K562 (cell line): ENCODE data around the gene CCNY. TPM values are rescaled to one million over a fixed set of nuclear protein-coding genes. Genes with fewer than 3 reads are reported as not detected.

Experiments used
- CREB5 ChIP-seq: fragments of 250-450 bp; sonication (Bioruptor Pico); IDR thresholded peaks from 2 replicates; pipeline ENCODE4 v1.5.0; 2020; ENCODE audit warnings: mild to moderate bottlenecking
- DNMT1 ChIP-seq: fragments of 450-650 bp; IDR thresholded peaks from 2 replicates; pipeline ENCODE4 v1.6.1; 2016; ENCODE audit warnings: antibody characterized with exemption, mild to moderate bottlenecking
- E2F8 ChIP-seq: fragments of 450-650 bp; IDR thresholded peaks from 2 replicates; pipeline ENCODE4 v1.7.1; 2018; ENCODE audit warnings: mild to moderate bottlenecking, low read depth; ENCODE audit not compliant: partially characterized antibody
- ELK3 ChIP-seq: fragments of 450-650 bp; formaldehyde crosslinking; IDR thresholded peaks from 2 replicates; pipeline ENCODE4 v1.4.0; 2020; ENCODE audit warnings: mild to moderate bottlenecking
- ETV6 ChIP-seq, 3 experiments: fragments of 150-350 bp in 1 of 3; sonication (generic) in 1 of 3; formaldehyde crosslinking in 1 of 3; IDR thresholded peaks; 2 replicates each; pipeline versions ENCODE4 v1.6.1 to v1.8.0; 2014 to 2022; ENCODE audit warnings: borderline replicate concordance in 2 of 3, low read depth in 2 of 3, antibody characterized with exemption in 1 of 3, low read length in 1 of 3, mild to moderate bottlenecking in 1 of 3, missing genetic modification reagents in 1 of 3
- HMGXB4 ChIP-seq: sonication (generic); formaldehyde crosslinking; IDR thresholded peaks from 2 replicates; pipeline ENCODE4 v1.8.1; 2023; ENCODE audit warnings: mild to moderate bottlenecking, missing genetic modification reagents
- MEF2D ChIP-seq: conservative IDR thresholded peaks from 2 replicates; pipeline ENCODE4 v1.6.1; 2016; ENCODE audit warnings: low read depth, missing genetic modification characterization, missing compliant biosample characterization
- POLR3G ChIP-seq: IDR thresholded peaks from 2 replicates; pipeline ENCODE4 v1.6.1; 2011; ENCODE audit not compliant: insufficient read length, insufficient replicate concordance; ENCODE audit errors: extremely low read depth
- PRMT5 ChIP-seq: sonication (generic); formaldehyde crosslinking; IDR thresholded peaks from 2 replicates; pipeline ENCODE4 v1.5.0; 2020; ENCODE audit warnings: missing genetic modification reagents
- SNIP1 ChIP-seq: fragments of 450-650 bp; IDR thresholded peaks from 2 replicates; pipeline ENCODE4 v1.7.1; 2017; ENCODE audit warnings: low read depth, mild to moderate bottlenecking
- TOE1 ChIP-seq, 2 experiments: fragments of 450-650 bp in 1 of 2; sonication (generic) in 1 of 2; formaldehyde crosslinking in 1 of 2; IDR thresholded peaks; 2 replicates each; pipeline versions ENCODE4 v1.7.1 to v1.8.0; 2016 to 2022; ENCODE audit warnings: borderline replicate concordance in 2 of 2, mild to moderate bottlenecking in 2 of 2, antibody characterized with exemption in 1 of 2, inconsistent platforms in 1 of 2, low read depth in 1 of 2, missing genetic modification reagents in 1 of 2, moderate library complexity in 1 of 2
- ZBTB2 ChIP-seq: fragments of 450-650 bp; IDR thresholded peaks from 2 replicates; pipeline ENCODE4 v1.6.1; 2016; ENCODE audit warnings: antibody characterized with exemption
- ZFP91 ChIP-seq: sonication (generic); formaldehyde crosslinking; IDR thresholded peaks from 2 replicates; pipeline ENCODE4 v1.8.0; 2022; ENCODE audit warnings: mild to moderate bottlenecking, missing genetic modification reagents
- ZNF174 ChIP-seq: fragments of 250-450 bp; sonication (Bioruptor Pico); IDR thresholded peaks from 2 replicates; pipeline ENCODE4 v1.4.0; 2020; ENCODE audit warnings: mild to moderate bottlenecking
- ZNF780A ChIP-seq: fragments of 250-450 bp; sonication (Bioruptor Pico); IDR thresholded peaks from 2 replicates; pipeline ENCODE4 v1.5.0; 2021; ENCODE audit warnings: mild to moderate bottlenecking
- polyA plus RNA-seq, 8 experiments: library from polyadenylated mRNA; depleted of rRNA in 4 of 8; stranded (reverse) in 5 of 8; unstranded in 3 of 8; fragments of >200 nt; fragmentation: Nextera tagmentation in 2 of 8; fragmentation: Illumina TruSeq in 1 of 8; extraction: Ambion mirVana in 2 of 8; extraction: Trizol in 1 of 8; gene quantifications; 2 replicates each; pipeline versions ENCODE4 v1.2.1 to v1.2.3, GENCODE V29; 2011 to 2014; ENCODE audit warnings: inconsistent platforms in 1 of 8, missing spikeins in 1 of 8
- total RNA-seq, 7 experiments: library from RNA; depleted of rRNA in 6 of 7; stranded (reverse); fragments of >200 nt in 6 of 7; fragmentation: Illumina TruSeq in 2 of 7; extraction: Trizol in 2 of 7; gene quantifications; 2 replicates each; pipeline versions ENCODE4 v1.2.1 to v1.2.3, GENCODE V29; 2011 to 2021; ENCODE audit warnings: low replicate concordance in 1 of 7

The CCNY gene
- total and polyA plus RNA-seq, 9 of the 15 experiments (the other 6 are each of a cell fraction or from before 2014, with no cell fraction given), result 8.4 to 109 (median 38.6) TPM

GRCh38 chr10:35569111-35569707 is 232.9 kb downstream of the CCNY start (continued):
- TF ChIP-seq E2F8 (no peak), ZNF174 (CRISPR knock-in tag) (no peak), ETV6 (IDR thresholded peaks at IDR 0.05; ENCODE audit: borderline replicate concordance in 1 of 2, low read depth in 2 of 2, low read length in 1 of 2) (no peak), ETV6 (CRISPR knock-in tag; IDR thresholded peaks at IDR 0.05; ENCODE audit: borderline replicate concordance) (no peak), DNMT1 (no peak), MEF2D (no peak), ZNF780A (no peak), HMGXB4 (CRISPR knock-in tag) (no peak), ELK3 (CRISPR knock-in tag) (no peak), ZBTB2 (no peak), TOE1 (IDR thresholded peaks at IDR 0.05; ENCODE audit: borderline replicate concordance) (no peak), TOE1 (CRISPR knock-in tag; IDR thresholded peaks at IDR 0.05; ENCODE audit: borderline replicate concordance, low read depth) (no peak), CREB5 (no peak), SNIP1 (no peak), ZFP91 (CRISPR knock-in tag) (no peak), PRMT5 (CRISPR knock-in tag) (no peak), POLR3G (no peak)
- TF ChIP-seq, all 486 proteins: peak for 0
